Thyroid gland (tissue), 4 donors: Measurements from ENCODE around the gene GRM8.

ENCODE experiments used
- CTCF ChIP-seq, 6 experiments: fragments of 200-600 bp in 3 of 6; fragments of 450-650 bp in 3 of 6; sonication (generic) in 3 of 6; IDR thresholded peaks; one replicate each; pipeline ENCODE4 v1.5.1; 2016 to 2019; ENCODE audit warnings: antibody characterized with exemption in 6 of 6, mild to moderate bottlenecking in 2 of 6, inconsistent platforms in 1 of 6, moderate library complexity in 1 of 6
- POLR2A ChIP-seq, 2 donors: fragments of 450-650 bp; IDR thresholded peaks; one replicate each; pipeline ENCODE4 v1.6.1; 2017; ENCODE audit warnings: antibody characterized with exemption in 2 of 2, mild to moderate bottlenecking in 2 of 2, moderate library complexity in 1 of 2

GRCh38 chr7:126685018-126685573, 567.6 kb downstream of the GRM8 start:
- no peak for TF ChIP-seq CTCF (IDR thresholded peaks at IDR 0.05)
- TF ChIP-seq POLR2A (IDR thresholded peaks at IDR 0.05), result no peak
